Suprapubic skin (tissue), 3 donors: ENCODE measurements around the gene TGFBR1.

ENCODE experiments used
- CTCF ChIP-seq, 2 donors: fragments of 200-600 bp in 1 of 2; fragments of 450-650 bp in 1 of 2; sonication (generic) in 1 of 2; IDR thresholded peaks; one replicate each; pipeline ENCODE4 v1.5.1; 2016 to 2019; ENCODE audit warnings: antibody characterized with exemption in 2 of 2, mild to moderate bottlenecking in 1 of 2, moderate library complexity in 1 of 2
- POLR2AphosphoS5 ChIP-seq, 3 donors: sonication (generic); formaldehyde crosslinking; IDR thresholded peaks; one replicate each; pipeline ENCODE4 v1.6.1; 2017; ENCODE audit warnings: antibody characterized with exemption in 3 of 3

GRCh38 chr9:99074902-99075245, 30.0 kb upstream of the TGFBR1 start:
- no peak for TF ChIP-seq CTCF (IDR thresholded peaks at IDR 0.05)
- TF ChIP-seq POLR2AphosphoS5 (IDR thresholded peaks at IDR 0.05) = no peak
